ENCODE results near the gene CHMP2B. TPM values are rescaled to one million over a fixed set of nuclear protein-coding genes. Genes with fewer than 3 reads are reported as not detected.

The CHMP2B gene, protein sequence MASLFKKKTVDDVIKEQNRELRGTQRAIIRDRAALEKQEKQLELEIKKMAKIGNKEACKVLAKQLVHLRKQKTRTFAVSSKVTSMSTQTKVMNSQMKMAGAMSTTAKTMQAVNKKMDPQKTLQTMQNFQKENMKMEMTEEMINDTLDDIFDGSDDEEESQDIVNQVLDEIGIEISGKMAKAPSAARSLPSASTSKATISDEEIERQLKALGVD
- 10 to 100 TPM; 27.3 to 35.2 (median 28.6) TPM for total RNA-seq

- H3K9me3 ChIP-seq = no peaks in the 10 kb centered on the region
- peak within 1 kb of the TSS; percentile 67 to 100 (median 81) for H3K4me3 ChIP-seq
- no peaks in the 10 kb centered on the region for H3K36me3 ChIP-seq
- H3K4me1 ChIP-seq = peaks cover 0 to 44% (median 18%) of the 10 kb centered on the region in 4 donors
- WGBS, 2 donors = 1% methylated on average over 45 to 54 of the region's 59 CpGs
- peak; percentile 83 to 88 for DNase-seq (ENCODE audit: low spot score in 2 of 2)
- peak; percentile 88 to 92 for TF ChIP-seq POLR2A (IDR thresholded peaks at IDR 0.05)
- peak; percentile 73 to 97 for TF ChIP-seq EP300 (IDR thresholded peaks at IDR 0.05)
- peak in 1 of 5 experiments; percentile 36 for TF ChIP-seq CTCF (IDR thresholded peaks at IDR 0.05)
- H3K27me3 ChIP-seq = no peaks in the 10 kb centered on the region
- H3K27ac ChIP-seq = peak within 1 kb of the TSS; percentile 88 to 96 (median 92)
Observed at GRCh38 chr3:87227104-87227834, at the start of gene CHMP2B. Gene CHMP2B (plus strand): TSS chr3:87227309. CDS start chr3:87227523, 214 bp downstream.

- no peak for TF ChIP-seq CTCF (IDR thresholded peaks at IDR 0.05)
- no peak for TF ChIP-seq EP300 (IDR thresholded peaks at IDR 0.05)
- TF ChIP-seq POLR2A (IDR thresholded peaks at IDR 0.05) = no peak
- H3K27me3 ChIP-seq = no peaks in the 10 kb centered on the region
- no peaks in the 10 kb centered on the region for H3K9me3 ChIP-seq
- no peaks in the 10 kb centered on the region for H3K36me3 ChIP-seq
- H3K4me3 ChIP-seq = no peak overlapping the region
- no peak overlapping the region for H3K27ac ChIP-seq
- H3K4me1 ChIP-seq = no peaks in the 10 kb centered on the region
- no peak for DNase-seq (ENCODE audit: low spot score in 2 of 2)
Observed at GRCh38 chr3:87179642-87180041, 47.5 kb upstream of the CHMP2B start.

DNA sequence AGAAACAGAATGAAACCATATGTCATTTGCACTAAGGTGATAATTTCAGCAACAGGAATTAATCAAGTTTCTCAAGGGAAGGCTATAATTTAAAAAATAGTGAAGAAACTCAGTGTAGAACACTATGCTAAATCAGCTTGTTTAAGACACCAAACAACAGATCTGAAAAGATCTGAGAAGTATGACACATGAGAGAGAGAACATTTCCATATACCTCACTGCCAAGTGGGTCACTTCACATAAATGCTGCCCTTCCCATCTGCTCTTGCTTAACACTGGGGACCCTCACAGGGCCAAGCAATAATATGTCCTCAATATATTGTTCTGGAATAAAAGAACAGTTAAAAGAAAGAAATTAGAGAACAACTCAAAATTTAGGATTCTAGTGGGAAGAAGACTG is 45.6 kb upstream of the CHMP2B start:
- DNase-seq (ENCODE audit: low spot score in 2 of 2) = no peak
- Histone ChIP-seq H3K27ac (no peak overlapping the region), H3K27me3 (no peaks in the 10 kb centered on the region), H3K9me3 (no peaks in the 10 kb centered on the region), H3K4me3 (no peak overlapping the region), H3K36me3 (no peaks in the 10 kb centered on the region), H3K4me1 (no peaks in the 10 kb centered on the region)
- TF ChIP-seq POLR2A (IDR thresholded peaks at IDR 0.05) (no peak), EP300 (IDR thresholded peaks at IDR 0.05) (no peak), CTCF (IDR thresholded peaks at IDR 0.05) (no peak)

GRCh38 chr3:87182023-87182422 is 45.1 kb upstream of the CHMP2B start:
- TF ChIP-seq POLR2A (IDR thresholded peaks at IDR 0.05) (no peak), CTCF (IDR thresholded peaks at IDR 0.05) (no peak), EP300 (IDR thresholded peaks at IDR 0.05) (no peak)
- WGBS, 2 donors = 46 to 51% methylated on average over 2 of the region's 2 CpGs
- Histone ChIP-seq H3K36me3 (no peaks in the 10 kb centered on the region), H3K27ac (no peak overlapping the region), H3K27me3 (no peaks in the 10 kb centered on the region), H3K9me3 (no peaks in the 10 kb centered on the region), H3K4me1 (no peaks in the 10 kb centered on the region), H3K4me3 (no peak overlapping the region)
- no peak for DNase-seq (ENCODE audit: low spot score in 2 of 2)

GRCh38 chr3:87186608-87187159 is 40.4 kb upstream of the CHMP2B start:
- Histone ChIP-seq H3K9me3 (no peaks in the 10 kb centered on the region), H3K27ac (no peak overlapping the region), H3K4me3 (no peak overlapping the region), H3K4me1 (no peaks in the 10 kb centered on the region), H3K27me3 (no peaks in the 10 kb centered on the region), H3K36me3 (no peaks in the 10 kb centered on the region)
- DNase-seq (ENCODE audit: low spot score in 2 of 2) = no peak
- no peak for TF ChIP-seq CTCF (IDR thresholded peaks at IDR 0.05)
- no peak for TF ChIP-seq EP300 (IDR thresholded peaks at IDR 0.05)
- no peak for TF ChIP-seq POLR2A (IDR thresholded peaks at IDR 0.05)
- WGBS, 2 donors = 70 to 74% methylated on average over 2 of the region's 2 CpGs

All from tibial nerve (tissue), 4 donors.